ENCODE results near the gene TCAIM.

Gene TCAIM

GRCh38 chr3:44338010-44338827 lies at the start of gene TCAIM:
Gene TCAIM, plus strand, starts transcription at chr3:44338766. Its CDS starts 16,017 bp downstream, at chr3:44354783.
- Mint-ChIP-seq H3K4me3 (peak within 1 kb of the TSS; percentile 91), H3K27me3 (ENCODE audit: low read depth) (peaks cover 14% of the 10 kb centered on the region), H3K27ac (peak within 1 kb of the TSS; percentile 91), H3K36me3 (ENCODE audit: low read depth) (peaks cover 7% of the 10 kb centered on the region), H3K9me3 (no peaks in the 10 kb centered on the region), H3K4me1 (ENCODE audit: low read depth) (peaks cover 14% of the 10 kb centered on the region)

- Mint-ChIP-seq H3K4me3 (no peak overlapping the region), H3K36me3 (ENCODE audit: low read depth) (no peaks in the 10 kb centered on the region), H3K4me1 (ENCODE audit: low read depth) (no peaks in the 10 kb centered on the region), H3K27ac (no peak overlapping the region), H3K9me3 (no peaks in the 10 kb centered on the region), H3K27me3 (ENCODE audit: low read depth) (peaks cover 7% of the 10 kb centered on the region)
Measured at GRCh38 chr3:44289882-44290462, 48.6 kb upstream of the TCAIM start.

- H3K36me3 Mint-ChIP-seq (ENCODE audit: low read depth), result no peaks in the 10 kb centered on the region
- no peaks in the 10 kb centered on the region for H3K9me3 Mint-ChIP-seq
- no peak overlapping the region for H3K27ac Mint-ChIP-seq
- peaks cover 15% of the 10 kb centered on the region for H3K27me3 Mint-ChIP-seq (ENCODE audit: low read depth)
- no peaks in the 10 kb centered on the region for H3K4me1 Mint-ChIP-seq (ENCODE audit: low read depth)
- no peak overlapping the region for H3K4me3 Mint-ChIP-seq
Measured at GRCh38 chr3:44292276-44292675, 46.3 kb upstream of the TCAIM start.

GRCh38 chr3:44292947-44293346 lies 45.6 kb upstream of the TCAIM start:
- H3K4me1 Mint-ChIP-seq (ENCODE audit: low read depth), result no peaks in the 10 kb centered on the region
- H3K9me3 Mint-ChIP-seq, result no peaks in the 10 kb centered on the region
- H3K36me3 Mint-ChIP-seq (ENCODE audit: low read depth), result no peaks in the 10 kb centered on the region
- H3K27ac Mint-ChIP-seq, result no peak overlapping the region
- H3K27me3 Mint-ChIP-seq (ENCODE audit: low read depth), result peaks cover 14% of the 10 kb centered on the region
- no peak overlapping the region for H3K4me3 Mint-ChIP-seq

GRCh38 chr3:44297255-44297654 lies 41.3 kb upstream of the TCAIM start:
- no peak overlapping the region for H3K27ac Mint-ChIP-seq
- H3K4me1 Mint-ChIP-seq (ENCODE audit: low read depth), result no peaks in the 10 kb centered on the region
- H3K4me3 Mint-ChIP-seq, result no peak overlapping the region
- H3K9me3 Mint-ChIP-seq, result no peaks in the 10 kb centered on the region
- H3K36me3 Mint-ChIP-seq (ENCODE audit: low read depth), result no peaks in the 10 kb centered on the region
- peaks cover 12% of the 10 kb centered on the region for H3K27me3 Mint-ChIP-seq (ENCODE audit: low read depth)

- no peaks in the 10 kb centered on the region for H3K4me1 Mint-ChIP-seq (ENCODE audit: low read depth)
Measured at GRCh38 chr3:44301746-44302145, 36.8 kb upstream of the TCAIM start.

GRCh38 chr3:44309500-44309899 lies 29.1 kb upstream of the TCAIM start:
- H3K4me1 Mint-ChIP-seq (ENCODE audit: low read depth), result no peaks in the 10 kb centered on the region
- peaks cover 2% of the 10 kb centered on the region for H3K27me3 Mint-ChIP-seq (ENCODE audit: low read depth)
- H3K9me3 Mint-ChIP-seq, result no peaks in the 10 kb centered on the region
- no peak overlapping the region for H3K4me3 Mint-ChIP-seq
- H3K36me3 Mint-ChIP-seq (ENCODE audit: low read depth), result no peaks in the 10 kb centered on the region
- H3K27ac Mint-ChIP-seq, result no peak overlapping the region

More at GRCh38 chr3:44301746-44302145, 36.8 kb upstream of the TCAIM start:
- Mint-ChIP-seq H3K36me3 (ENCODE audit: low read depth) (no peaks in the 10 kb centered on the region), H3K27me3 (ENCODE audit: low read depth) (no peaks in the 10 kb centered on the region), H3K9me3 (no peaks in the 10 kb centered on the region), H3K4me3 (no peak overlapping the region), H3K27ac (no peak overlapping the region)

GRCh38 chr3:44318891-44319311 lies 19.7 kb upstream of the TCAIM start:
- H3K4me3 Mint-ChIP-seq, result no peak overlapping the region
- H3K9me3 Mint-ChIP-seq, result no peaks in the 10 kb centered on the region
- no peaks in the 10 kb centered on the region for H3K36me3 Mint-ChIP-seq (ENCODE audit: low read depth)
- no peaks in the 10 kb centered on the region for H3K4me1 Mint-ChIP-seq (ENCODE audit: low read depth)
- peaks cover 18% of the 10 kb centered on the region for H3K27me3 Mint-ChIP-seq (ENCODE audit: low read depth)
- no peak overlapping the region for H3K27ac Mint-ChIP-seq

- H3K9me3 Mint-ChIP-seq, result peaks cover 2% of the 10 kb centered on the region
- no peaks in the 10 kb centered on the region for H3K36me3 Mint-ChIP-seq (ENCODE audit: low read depth)
- H3K4me1 Mint-ChIP-seq (ENCODE audit: low read depth), result no peaks in the 10 kb centered on the region
- no peak overlapping the region for H3K4me3 Mint-ChIP-seq
- no peak overlapping the region for H3K27ac Mint-ChIP-seq
- peaks cover 26% of the 10 kb centered on the region for H3K27me3 Mint-ChIP-seq (ENCODE audit: low read depth)
Measured at GRCh38 chr3:44321335-44321734, 17.2 kb upstream of the TCAIM start.

- H3K27me3 Mint-ChIP-seq (ENCODE audit: low read depth), result peaks cover 25% of the 10 kb centered on the region
- H3K36me3 Mint-ChIP-seq (ENCODE audit: low read depth), result no peaks in the 10 kb centered on the region
- H3K27ac Mint-ChIP-seq, result no peak overlapping the region
- H3K4me1 Mint-ChIP-seq (ENCODE audit: low read depth), result no peaks in the 10 kb centered on the region
- no peak overlapping the region for H3K4me3 Mint-ChIP-seq
- peaks cover 3% of the 10 kb centered on the region for H3K9me3 Mint-ChIP-seq
Measured at GRCh38 chr3:44323341-44323955, 15.1 kb upstream of the TCAIM start.

GRCh38 chr3:44324584-44324983 lies 14.0 kb upstream of the TCAIM start:
- Mint-ChIP-seq H3K27ac (no peak overlapping the region), H3K36me3 (ENCODE audit: low read depth) (no peaks in the 10 kb centered on the region), H3K4me1 (ENCODE audit: low read depth) (no peaks in the 10 kb centered on the region), H3K9me3 (peaks cover 3% of the 10 kb centered on the region), H3K4me3 (no peak overlapping the region), H3K27me3 (ENCODE audit: low read depth) (peaks cover 25% of the 10 kb centered on the region)

- H3K4me1 Mint-ChIP-seq (ENCODE audit: low read depth), result no peaks in the 10 kb centered on the region
- peaks cover 21% of the 10 kb centered on the region for H3K27me3 Mint-ChIP-seq (ENCODE audit: low read depth)
- no peaks in the 10 kb centered on the region for H3K36me3 Mint-ChIP-seq (ENCODE audit: low read depth)
- no peak overlapping the region for H3K27ac Mint-ChIP-seq
- no peak overlapping the region for H3K4me3 Mint-ChIP-seq
- peaks cover 3% of the 10 kb centered on the region for H3K9me3 Mint-ChIP-seq
Measured at GRCh38 chr3:44326019-44326418, 12.5 kb upstream of the TCAIM start.

- H3K4me3 Mint-ChIP-seq, result no peak overlapping the region
- peaks cover 21% of the 10 kb centered on the region for H3K27me3 Mint-ChIP-seq (ENCODE audit: low read depth)
- H3K4me1 Mint-ChIP-seq (ENCODE audit: low read depth), result no peaks in the 10 kb centered on the region
- H3K9me3 Mint-ChIP-seq, result peaks cover 3% of the 10 kb centered on the region
- no peak overlapping the region for H3K27ac Mint-ChIP-seq
- H3K36me3 Mint-ChIP-seq (ENCODE audit: low read depth), result no peaks in the 10 kb centered on the region
Measured at GRCh38 chr3:44326515-44326914, 12.1 kb upstream of the TCAIM start.

- H3K4me1 Mint-ChIP-seq (ENCODE audit: low read depth), result no peaks in the 10 kb centered on the region
- no peak overlapping the region for H3K27ac Mint-ChIP-seq
- H3K4me3 Mint-ChIP-seq, result no peak overlapping the region
- no peaks in the 10 kb centered on the region for H3K36me3 Mint-ChIP-seq (ENCODE audit: low read depth)
- peaks cover 3% of the 10 kb centered on the region for H3K9me3 Mint-ChIP-seq
- H3K27me3 Mint-ChIP-seq (ENCODE audit: low read depth), result peaks cover 28% of the 10 kb centered on the region
Measured at GRCh38 chr3:44329946-44330345, 8.6 kb upstream of the TCAIM start.

GRCh38 chr3:44330444-44330843 lies 8.1 kb upstream of the TCAIM start:
- no peaks in the 10 kb centered on the region for H3K4me1 Mint-ChIP-seq (ENCODE audit: low read depth)
- H3K4me3 Mint-ChIP-seq, result no peak overlapping the region
- no peaks in the 10 kb centered on the region for H3K36me3 Mint-ChIP-seq (ENCODE audit: low read depth)
- peaks cover 3% of the 10 kb centered on the region for H3K9me3 Mint-ChIP-seq
- no peak overlapping the region for H3K27ac Mint-ChIP-seq
- H3K27me3 Mint-ChIP-seq (ENCODE audit: low read depth), result peaks cover 27% of the 10 kb centered on the region

All from T-helper 1 cell treated with Interleukin-12 subunit alpha and Interleukin-12 subunit beta and Interleukin-4 antibody, amounts not matched to agents 30 μg/mL and 1 μg/mL, for 36 hours (primary cell).